K562 (cell line): Measurements from ENCODE around the gene MFSD12. TPM values are rescaled to one million over a fixed set of nuclear protein-coding genes. Genes with fewer than 3 reads are reported as not detected.

Source experiments
- CBX5 ChIP-seq: IDR thresholded peaks from 2 replicates; pipeline ENCODE4 v1.6.1; 2014; ENCODE audit warnings: low read depth, borderline replicate concordance
- NR2C2 ChIP-seq, 2 experiments: fragments of 200-800 bp in 1 of 2; sonication (Bioruptor generic) in 1 of 2; sonication (generic) in 1 of 2; formaldehyde crosslinking in 1 of 2; IDR thresholded peaks; 2 replicates each; pipeline versions ENCODE4 v1.6.1 to v1.8.0; 2016 to 2022; ENCODE audit warnings: mild to moderate bottlenecking in 1 of 2, missing compliant biosample characterization in 1 of 2, missing genetic modification characterization in 1 of 2, missing genetic modification reagents in 1 of 2
- TAF9B ChIP-seq: fragments of 450-650 bp; IDR thresholded peaks from 2 replicates; pipeline ENCODE4 v1.6.1; 2018; ENCODE audit warnings: mild to moderate bottlenecking; ENCODE audit not compliant: partially characterized antibody
- ZNF444 ChIP-seq: fragments of 250-450 bp; sonication (Bioruptor Pico); IDR thresholded peaks from 2 replicates; pipeline ENCODE4 v1.4.0; 2020; ENCODE audit warnings: mild to moderate bottlenecking, moderate library complexity
- polyA plus RNA-seq, 8 experiments: library from polyadenylated mRNA; depleted of rRNA in 4 of 8; stranded (reverse) in 5 of 8; unstranded in 3 of 8; fragments of >200 nt; fragmentation: Nextera tagmentation in 2 of 8; fragmentation: Illumina TruSeq in 1 of 8; extraction: Ambion mirVana in 2 of 8; extraction: Trizol in 1 of 8; gene quantifications; 2 replicates each; pipeline versions ENCODE4 v1.2.1 to v1.2.3, GENCODE V29; 2011 to 2014; ENCODE audit warnings: inconsistent platforms in 1 of 8, missing spikeins in 1 of 8
- total RNA-seq, 7 experiments: library from RNA; depleted of rRNA in 6 of 7; stranded (reverse); fragments of >200 nt in 6 of 7; fragmentation: Illumina TruSeq in 2 of 7; extraction: Trizol in 2 of 7; gene quantifications; 2 replicates each; pipeline versions ENCODE4 v1.2.1 to v1.2.3, GENCODE V29; 2011 to 2021; ENCODE audit warnings: low replicate concordance in 1 of 7
- TF ChIP-seq, protein P1 (sequence below), 2 experiments: fragments of 450-650 bp in 1 of 2; sonication (generic) in 1 of 2; formaldehyde crosslinking in 1 of 2; IDR thresholded peaks; 2 replicates each; pipeline versions ENCODE4 v1.7.1 to v1.9.0; 2016 to 2022; ENCODE audit warnings: inconsistent platforms in 1 of 2, mild to moderate bottlenecking in 1 of 2, missing genetic modification reagents in 1 of 2

MFSD12 gene
- total and polyA plus RNA-seq, 9 of the 15 experiments (the other 6 are each of a cell fraction or from before 2014, with no cell fraction given), result 0.69 to 112 (median 31.8) TPM

DNA sequence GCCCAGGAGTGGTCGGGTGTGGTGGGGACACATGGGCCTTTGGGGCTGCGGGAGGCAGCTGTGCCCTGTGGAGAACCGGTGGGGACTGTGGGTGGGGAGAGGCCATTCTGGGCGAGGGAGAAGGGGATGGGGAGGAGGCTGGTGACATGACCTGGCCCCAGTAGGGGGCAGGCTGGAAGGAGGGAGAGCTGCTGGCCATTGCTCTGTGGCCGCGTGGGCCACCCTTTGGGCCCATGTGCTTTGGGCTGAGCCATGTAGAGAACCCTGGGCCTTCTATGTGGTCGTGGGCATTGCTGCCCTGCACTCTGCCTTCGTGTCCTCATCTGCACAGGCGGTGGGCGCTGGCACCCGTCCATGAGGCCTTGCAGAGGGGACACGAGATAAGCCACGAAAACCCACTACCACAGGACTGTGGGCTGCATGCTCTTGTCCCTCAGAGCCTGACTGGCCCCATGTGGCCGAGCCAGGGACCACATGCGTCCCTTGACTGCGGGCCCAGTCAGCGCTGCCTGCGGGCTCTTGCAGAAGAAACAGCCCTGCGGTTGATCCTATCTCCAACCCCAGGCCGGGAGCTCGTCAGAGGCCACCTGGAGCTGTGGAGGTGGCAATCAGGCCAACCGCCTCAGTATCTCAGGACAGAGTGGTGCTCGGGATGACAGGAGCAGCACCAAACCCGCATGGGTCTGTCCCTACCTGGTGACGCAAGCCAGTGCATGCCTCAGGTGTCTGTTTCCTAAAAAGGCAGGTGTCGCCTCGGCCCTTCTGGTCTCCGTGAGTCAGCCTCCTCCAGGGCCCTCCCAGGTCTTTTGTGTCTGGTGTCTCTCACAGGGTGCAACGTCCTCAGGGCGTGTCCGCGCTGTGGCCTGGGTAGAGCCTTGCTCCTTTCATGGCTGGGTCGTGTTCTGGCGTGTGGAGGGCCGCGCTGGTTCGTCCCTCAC lies 37.0 kb downstream of the MFSD12 start (continued):
- TF ChIP-seq, protein P1, sequence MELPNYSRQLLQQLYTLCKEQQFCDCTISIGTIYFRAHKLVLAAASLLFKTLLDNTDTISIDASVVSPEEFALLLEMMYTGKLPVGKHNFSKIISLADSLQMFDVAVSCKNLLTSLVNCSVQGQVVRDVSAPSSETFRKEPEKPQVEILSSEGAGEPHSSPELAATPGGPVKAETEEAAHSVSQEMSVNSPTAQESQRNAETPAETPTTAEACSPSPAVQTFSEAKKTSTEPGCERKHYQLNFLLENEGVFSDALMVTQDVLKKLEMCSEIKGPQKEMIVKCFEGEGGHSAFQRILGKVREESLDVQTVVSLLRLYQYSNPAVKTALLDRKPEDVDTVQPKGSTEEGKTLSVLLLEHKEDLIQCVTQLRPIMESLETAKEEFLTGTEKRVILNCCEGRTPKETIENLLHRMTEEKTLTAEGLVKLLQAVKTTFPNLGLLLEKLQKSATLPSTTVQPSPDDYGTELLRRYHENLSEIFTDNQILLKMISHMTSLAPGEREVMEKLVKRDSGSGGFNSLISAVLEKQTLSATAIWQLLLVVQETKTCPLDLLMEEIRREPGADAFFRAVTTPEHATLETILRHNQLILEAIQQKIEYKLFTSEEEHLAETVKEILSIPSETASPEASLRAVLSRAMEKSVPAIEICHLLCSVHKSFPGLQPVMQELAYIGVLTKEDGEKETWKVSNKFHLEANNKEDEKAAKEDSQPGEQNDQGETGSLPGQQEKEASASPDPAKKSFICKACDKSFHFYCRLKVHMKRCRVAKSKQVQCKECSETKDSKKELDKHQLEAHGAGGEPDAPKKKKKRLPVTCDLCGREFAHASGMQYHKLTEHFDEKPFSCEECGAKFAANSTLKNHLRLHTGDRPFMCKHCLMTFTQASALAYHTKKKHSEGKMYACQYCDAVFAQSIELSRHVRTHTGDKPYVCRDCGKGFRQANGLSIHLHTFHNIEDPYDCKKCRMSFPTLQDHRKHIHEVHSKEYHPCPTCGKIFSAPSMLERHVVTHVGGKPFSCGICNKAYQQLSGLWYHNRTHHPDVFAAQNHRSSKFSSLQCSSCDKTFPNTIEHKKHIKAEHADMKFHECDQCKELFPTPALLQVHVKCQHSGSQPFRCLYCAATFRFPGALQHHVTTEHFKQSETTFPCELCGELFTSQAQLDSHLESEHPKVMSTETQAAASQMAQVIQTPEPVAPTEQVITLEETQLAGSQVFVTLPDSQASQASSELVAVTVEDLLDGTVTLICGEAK (IDR thresholded peaks at IDR 0.05), result no peak
- TF ChIP-seq, protein P1 (CRISPR knock-in tag; IDR thresholded peaks at IDR 0.05), result peak; percentile 60; the same call in 1 of the 2 replicates
- TF ChIP-seq ZNF444 (CRISPR knock-in tag) (no peak), NR2C2 (CRISPR knock-in tag; IDR thresholded peaks at IDR 0.05) (peak; percentile 82; the same call in 1 of the 2 replicates), NR2C2 (tag; IDR thresholded peaks at IDR 0.05) (no peak), TAF9B (no peak), CBX5 (no peak)
